HepG2 (cell line): ENCODE measurements around the gene PGS1. TPM values are rescaled to one million over a fixed set of nuclear protein-coding genes. Genes with fewer than 3 reads are reported as not detected.

ENCODE experiments used
- ATAC-seq: fragments of 200-7000 bp; cut with Tn5 transposase; 3 replicates; pipeline ENCODE4 v1.9.1; 2020; ENCODE audit warnings: mild to moderate bottlenecking, moderate library complexity
- BruUV-seq: library from RNA; stranded (reverse); fragments of 400-500 nt; replicated peaks from 2 replicates; lab custom pipeline; 2021; lab: Mats Ljungman, UMichigan
- CTCF ChIA-PET: fragments of 300-600 bp; formaldehyde crosslinking; extraction: SDS; loops from one replicate; lab custom pipeline; 2021; ENCODE audit warnings: low total read pairs, inconsistent platforms, low intra/inter-chr PET ratio; lab: Yijun Ruan, JAX
- POLR2A ChIA-PET: fragments of 350-600 bp; sonication (Branson Sonifier 250); formaldehyde crosslinking; loops from one replicate; lab custom pipeline; 2020; ENCODE audit warnings: antibody characterized with exemption, inconsistent platforms; lab: Yijun Ruan, JAX
- DNase-seq: peaks from one replicate; pipeline ENCODE4 v3.0.0-alpha.2; 2015; ENCODE audit warnings: low spot score
- FAIRE-seq: peaks from 3 replicates; lab custom pipeline; 2011; peaks lifted over from hg19 to GRCh38; lab: Jason Lieb, UNC
- H2AFZ ChIP-seq: one replicate; pipeline ENCODE4 v1.6.1; 2011; ENCODE audit warnings: low read length, inconsistent platforms
- H3K27ac ChIP-seq: fragments of 300-600 bp; 3 replicates; pipeline ENCODE4 v1.8.0; 2011; ENCODE audit warnings: mixed run types, mild to moderate bottlenecking, mixed read lengths, low read length, inconsistent platforms; ENCODE audit not compliant: insufficient read depth; ENCODE audit errors: extremely low read length
- H3K27me3 ChIP-seq, 2 experiments: fragments of 200-600 bp in 1 of 2; 2 replicates in 1 of 2; 3 replicates in 1 of 2; pipeline versions ENCODE4 v1.6.0 to v1.8.0; 2011; ENCODE audit warnings: low read length in 2 of 2, mild to moderate bottlenecking in 2 of 2, moderate library complexity in 2 of 2, inconsistent platforms in 1 of 2; ENCODE audit not compliant: insufficient read depth in 2 of 2, control insufficient read depth in 1 of 2
- H3K36me3 ChIP-seq, 2 experiments: fragments of 200-600 bp in 1 of 2; replicated peaks in 1 of 2; 2 replicates in 1 of 2; 3 replicates in 1 of 2; pipeline versions ENCODE4 v1.5.1 to v1.8.0; 2011; ENCODE audit warnings: low read length in 2 of 2, inconsistent platforms in 1 of 2; ENCODE audit not compliant: insufficient read depth in 2 of 2, control insufficient read depth in 1 of 2
- H3K4me1 ChIP-seq: 2 replicates; pipeline ENCODE4 v1.5.1; 2012; ENCODE audit warnings: low read length, inconsistent platforms; ENCODE audit not compliant: insufficient read depth
- H3K4me2 ChIP-seq: 2 replicates; pipeline ENCODE4 v1.6.0; 2011; ENCODE audit warnings: low read depth, low read length, inconsistent platforms
- H3K4me3 ChIP-seq, 3 experiments: fragments of 200-600 bp in 1 of 3; sonication (generic), shearing (Covaris generic) in 1 of 3; replicated peaks in 1 of 3; 2 replicates each; pipeline ENCODE4 v1.5.1; 2011 to 2016; ENCODE audit warnings: low read length in 3 of 3, inconsistent platforms in 2 of 3, low read depth in 2 of 3, mild to moderate bottlenecking in 2 of 3, control low read depth in 1 of 3, mixed read lengths in 1 of 3; ENCODE audit not compliant: insufficient read depth in 1 of 3
- H3K79me2 ChIP-seq: one replicate; pipeline ENCODE4 v1.6.1; 2011; ENCODE audit warnings: low read length, inconsistent platforms; ENCODE audit not compliant: insufficient read depth
- H3K9ac ChIP-seq: 2 replicates; pipeline ENCODE4 v1.6.0; 2011; ENCODE audit warnings: mild to moderate bottlenecking, low read depth, low read length, inconsistent platforms; ENCODE audit not compliant: insufficient read depth
- H3K9me3 ChIP-seq: 2 replicates; pipeline ENCODE4 v1.5.1; 2012; ENCODE audit warnings: mild to moderate bottlenecking, low read length
- H4K20me1 ChIP-seq: 2 replicates; pipeline ENCODE4 v1.6.0; 2011; ENCODE audit warnings: inconsistent platforms, mild to moderate bottlenecking, low read length, moderate library complexity; ENCODE audit not compliant: insufficient read depth
- AGO2 ChIP-seq: fragments of 200-400 bp; formaldehyde crosslinking; optimal IDR thresholded peaks from 2 replicates; pipeline ENCODE3; 2017; ENCODE audit warnings: mild to moderate bottlenecking, low read depth, low read length, moderate library complexity
- EP300 ChIP-seq, 3 experiments: sonication (generic) in 1 of 3; formaldehyde crosslinking in 1 of 3; IDR thresholded peaks; 2 replicates each; pipeline versions ENCODE4 v1.5.1 to v1.6.1; 2011 to 2020; ENCODE audit warnings: low read depth in 2 of 3, low read length in 2 of 3, borderline replicate concordance in 1 of 3, improper control_type of control experiment in 1 of 3, mild to moderate bottlenecking in 1 of 3, missing genetic modification reagents in 1 of 3, moderate library complexity in 1 of 3
- IRX3 ChIP-seq: sonication (generic); formaldehyde crosslinking; IDR thresholded peaks from 2 replicates; pipeline ENCODE4 v1.8.1; 2023; ENCODE audit warnings: mild to moderate bottlenecking, low read depth, missing genetic modification reagents, borderline replicate concordance
- KDM2A ChIP-seq: sonication (generic); formaldehyde crosslinking; IDR thresholded peaks from 2 replicates; pipeline ENCODE4 v1.4.0; 2020; ENCODE audit warnings: low read depth, missing genetic modification reagents, borderline replicate concordance
- KLF11 ChIP-seq: IDR thresholded peaks from 2 replicates; pipeline ENCODE4 v1.6.1; 2016; ENCODE audit warnings: missing compliant biosample characterization
- MIER2 ChIP-seq: IDR thresholded peaks from 2 replicates; pipeline ENCODE4 v1.6.1; 2016; ENCODE audit warnings: missing biosample characterization, missing genetic modification reagents
- MXI1 ChIP-seq: IDR thresholded peaks from 3 replicates; pipeline ENCODE4 v1.6.1; 2012; ENCODE audit warnings: low read depth, low read length, inconsistent platforms, borderline replicate concordance
- MZF1 ChIP-seq: sonication (generic); formaldehyde crosslinking; IDR thresholded peaks from 2 replicates; pipeline ENCODE4 v1.8.1; 2023; ENCODE audit warnings: mild to moderate bottlenecking, missing genetic modification reagents, borderline replicate concordance
- NFYC ChIP-seq: IDR thresholded peaks from 2 replicates; pipeline ENCODE4 v1.6.1; 2016; ENCODE audit warnings: missing genetic modification reagents, missing compliant biosample characterization
- RFX1 ChIP-seq: fragments of 450-650 bp; IDR thresholded peaks from 2 replicates; pipeline ENCODE4 v1.6.1; 2017
- SAFB2 ChIP-seq: sonication (generic); formaldehyde crosslinking; IDR thresholded peaks from 2 replicates; pipeline ENCODE4 v1.5.1; 2020; ENCODE audit warnings: missing genetic modification reagents, low read depth, mild to moderate bottlenecking, borderline replicate concordance
- SAP130 ChIP-seq: IDR thresholded peaks from 2 replicates; pipeline ENCODE4 v1.6.1; 2016; ENCODE audit warnings: low read depth
- SOX5 ChIP-seq: IDR thresholded peaks from 2 replicates; pipeline ENCODE4 v1.6.1; 2016; ENCODE audit warnings: borderline replicate concordance
- ZBTB20 ChIP-seq: sonication (generic); formaldehyde crosslinking; IDR thresholded peaks from 2 replicates; pipeline ENCODE4 v1.8.1; 2023; ENCODE audit warnings: missing genetic modification reagents, low read depth, mild to moderate bottlenecking, borderline replicate concordance
- ZBTB43 ChIP-seq: sonication (generic); formaldehyde crosslinking; conservative IDR thresholded peaks from 2 replicates; pipeline ENCODE4 v1.4.0; 2020; ENCODE audit warnings: missing genetic modification reagents
- ZBTB7B ChIP-seq: sonication (generic); formaldehyde crosslinking; IDR thresholded peaks from 2 replicates; pipeline ENCODE4 v1.4.0; 2020; ENCODE audit warnings: missing genetic modification reagents
- ZNF335 ChIP-seq: sonication (generic); formaldehyde crosslinking; IDR thresholded peaks from 2 replicates; pipeline ENCODE4 v1.4.0; 2020; ENCODE audit warnings: missing genetic modification reagents
- ZNF343 ChIP-seq: sonication (generic); formaldehyde crosslinking; IDR thresholded peaks from 2 replicates; pipeline ENCODE4 v1.4.0; 2020; ENCODE audit warnings: mild to moderate bottlenecking, missing genetic modification reagents
- ZNF468 ChIP-seq: sonication (generic); formaldehyde crosslinking; IDR thresholded peaks from 2 replicates; pipeline ENCODE4 v1.8.0; 2022; ENCODE audit warnings: mild to moderate bottlenecking, moderate library complexity, missing genetic modification reagents
- ZNF496 ChIP-seq: sonication (generic); formaldehyde crosslinking; IDR thresholded peaks from 2 replicates; pipeline ENCODE4 v1.8.1; 2023; ENCODE audit warnings: mild to moderate bottlenecking, moderate library complexity, missing genetic modification reagents; ENCODE audit not compliant: insufficient replicate concordance
- ZNF761 ChIP-seq: sonication (generic); formaldehyde crosslinking; conservative IDR thresholded peaks from 2 replicates; pipeline ENCODE4 v1.4.0; 2020; ENCODE audit warnings: mild to moderate bottlenecking, missing genetic modification reagents
- WGBS: methylation state at CpG from one replicate; pipeline ENCODE4 v1.1.6; 2017; ENCODE audit warnings: low lambda C conversion rate; 5-methylcytosine and 5-hydroxymethylcytosine counted together
- in situ Hi-C: cut with HindIII; loops from 2 replicates; pipeline ENCODE4 v1.10.0; 2017; ENCODE audit warnings: low pct_unique_long_range_greater_than_20kb; ENCODE audit not compliant: extremely low pct_ligation_motif_present
- intact Hi-C: fragments of 100-400 bp; cut with micrococcal nuclease; formaldehyde crosslinking; loops from one replicate; pipeline ENCODE4 v1.10.0; 2022; ENCODE audit not compliant: unreplicated experiment
- polyA plus RNA-seq, 8 experiments: library from polyadenylated mRNA; depleted of rRNA in 3 of 8; stranded (reverse) in 7 of 8; unstranded in 1 of 8; fragments of >200 nt; fragmentation: Illumina TruSeq in 4 of 8; extraction: Trizol in 4 of 8; gene quantifications; 2 replicates each; pipeline versions ENCODE4 v1.2.1 to v1.2.3, GENCODE V29; 2011 to 2016; ENCODE audit warnings: low read depth in 4 of 8, missing spikeins in 1 of 8, mixed read lengths in 1 of 8; ENCODE audit not compliant: insufficient read depth in 1 of 8
- total RNA-seq, 5 experiments: library from RNA; depleted of rRNA; stranded (reverse); fragments of >200 nt; fragmentation: Illumina TruSeq; extraction: Trizol; gene quantifications; 2 replicates each; pipeline ENCODE4 v1.2.3, GENCODE V29; 2016; ENCODE audit warnings: low read depth in 1 of 5

The PGS1 gene
- total and polyA plus RNA-seq, 2 of the 13 experiments (the other 11 are each of a cell fraction or from before 2014, with no cell fraction given), result 25.9 to 31.5 TPM

- Histone ChIP-seq H3K79me2 (peaks cover 19% of the 10 kb centered on the region), H3K9me3 (no peaks in the 10 kb centered on the region), H3K27me3 (peaks cover 2 to 15% of the 10 kb centered on the region in 2 experiments; a peak in 2 of 5 replicates), H3K36me3 (no peaks in the 10 kb centered on the region), H3K27ac (peak overlapping the region; percentile 10), H3K4me3 (peak overlapping the region in 2 of 3 experiments; percentile 4 to 46; a peak in 3 of 6 replicates), H3K4me1 (peaks cover 70% of the 10 kb centered on the region), H3K4me2 (peak overlapping the region; percentile 69), H2AFZ (peak overlapping the region; percentile 84), H4K20me1 (no peaks in the 10 kb centered on the region), H3K9ac (no peak overlapping the region; the same call in 1 of the 2 replicates)
- ATAC-seq (peak; percentile 23), DNase-seq (peak; percentile 89), FAIRE-seq (peak; percentile 81)
- in situ Hi-C loops (no loop called here), intact Hi-C loops (loop anchor here (2.0 to 10.0 kb wide), 3 partner anchors 15 to 61 kb away; partner anchors contain the start of gene SOCS3)
- 4% methylated on average over 9 of the region's 9 CpGs for WGBS
- CTCF ChIA-PET, result interaction anchor here (1.4 kb wide), 1 partner anchor 14 kb away, joined by 5 read pairs; no protein-coding TSS in a partner anchor
- POLR2A ChIA-PET, result interaction anchor here (0.6 to 2.2 kb wide), 7 partner anchors 10 to 225 kb away, joined by 3 to 13 read pairs (median 3); no protein-coding TSS in a partner anchor
- no TSS peak for BruUV-seq
- no peak for TF ChIP-seq MZF1 (CRISPR knock-in tag)
- no peak for TF ChIP-seq ZNF468 (CRISPR knock-in tag)
- 0 out of 2 replicates have a peak, but pooled peaks have one; percentile 36 for TF ChIP-seq ZNF761 (CRISPR knock-in tag)
- TF ChIP-seq NFYC, result no peak
- TF ChIP-seq KLF11 (CRISPR knock-in tag), result 0 out of 2 replicates have a peak, but pooled peaks have one; percentile 28
- no peak for TF ChIP-seq IRX3 (CRISPR knock-in tag)
- TF ChIP-seq EP300 (IDR thresholded peaks at IDR 0.05; ENCODE audit: low read depth in 2 of 2, low read length in 2 of 2), result peak in 1 of 2 experiments; percentile 36; a peak in 2 of 4 replicates
- TF ChIP-seq EP300 (CRISPR knock-in tag; IDR thresholded peaks at IDR 0.05; ENCODE audit: borderline replicate concordance), result 0 out of 2 replicates have a peak, but pooled peaks have one; percentile 9
- 0 out of 2 replicates have a peak, but pooled peaks have one; percentile 38 for TF ChIP-seq ZBTB43 (CRISPR knock-in tag)
- TF ChIP-seq ZNF496 (CRISPR knock-in tag), result no peak
- peak; percentile 40; the same call in 1 of the 2 replicates for TF ChIP-seq MIER2 (CRISPR knock-in tag)
- no peak for TF ChIP-seq AGO2
- no peak for TF ChIP-seq RFX1
- TF ChIP-seq ZNF343 (CRISPR knock-in tag), result peak; percentile 64; the same call in 1 of the 2 replicates
- TF ChIP-seq KDM2A, result peak; percentile 51; the same call in 1 of the 2 replicates
- TF ChIP-seq SAP130, result peak; percentile 81
- TF ChIP-seq ZBTB20 (CRISPR knock-in tag), result 0 out of 2 replicates have a peak, but pooled peaks have one; percentile 29
- peak; percentile 63; the same call in 1 of the 3 replicates for TF ChIP-seq MXI1
- peak; percentile 30; the same call in 1 of the 2 replicates for TF ChIP-seq ZNF335 (CRISPR knock-in tag)
- TF ChIP-seq SAFB2 (CRISPR knock-in tag), result no peak
- TF ChIP-seq SOX5 (CRISPR knock-in tag), result peak; percentile 75
- TF ChIP-seq ZBTB7B (CRISPR knock-in tag), result 0 out of 2 replicates have a peak, but pooled peaks have one; percentile 11
Observed at GRCh38 chr17:78375401-78376151, 2.9 kb upstream of the PGS1 start.
